Pancreas (tissue), 10 donors: ENCODE measurements around the gene ARVCF. TPM values are rescaled to one million over a fixed set of nuclear protein-coding genes. Genes with fewer than 3 reads are reported as not detected.

Experiments used
- ATAC-seq, 4 donors: fragments of 200-7000 bp; cut with Tn5 transposase; one replicate each; pipeline versions ENCODE4 v1.8.0 to v1.9.1; 2020; ENCODE audit warnings: mild to moderate bottlenecking in 4 of 4, moderate library complexity in 4 of 4
- DNase-seq, 6 donors: peaks; one replicate each; pipeline ENCODE4 v3.0.0-alpha.2; 2020
- FAIRE-seq: peaks from 2 replicates; lab custom pipeline; 2012; peaks lifted over from hg19 to GRCh38; lab: Jason Lieb, UNC
- H3K27ac ChIP-seq, 4 donors: fragments of 200-600 bp; sonication (generic); 1 replicate in 3 of 4; 2 replicates in 1 of 4; pipeline versions ENCODE4 v1.5.0 to v1.8.0; 2020
- H3K27me3 ChIP-seq, 4 donors: fragments of 200-600 bp; one replicate each; pipeline ENCODE4 v1.8.0; 2021
- H3K36me3 ChIP-seq, 3 donors: fragments of 200-600 bp; sonication (generic) in 1 of 3; one replicate each; pipeline versions ENCODE4 v1.5.0 to v1.8.0; 2020 to 2021
- H3K4me1 ChIP-seq, 3 donors: fragments of 200-600 bp; one replicate each; pipeline ENCODE4 v1.8.0; 2021
- H3K4me3 ChIP-seq, 4 donors: fragments of 200-600 bp; sonication (generic) in 2 of 4; one replicate each; pipeline versions ENCODE4 v1.5.0 to v1.8.0; 2020 to 2021
- H3K9me3 ChIP-seq, 4 donors: fragments of 200-600 bp; one replicate each; pipeline ENCODE4 v1.8.0; 2021
- WGBS, 2 donors: extraction: QIAGEN DNeasy Blood & Tissue Kit; methylation state at CpG; one replicate each; pipeline ENCODE4 v1.1.7; 2013; 5-methylcytosine and 5-hydroxymethylcytosine counted together
- intact Hi-C, 3 donors: fragments of 100-400 bp; cut with DNase I; formaldehyde crosslinking; loops; one replicate each; pipeline versions ENCODE4 v1.11.1 to v1.14.2; 2022
- polyA plus RNA-seq, 2 donors: library from polyadenylated mRNA; stranded (reverse); fragments of 200-250 nt; gene quantifications; one replicate each; pipeline ENCODE4 v1.2.3, GENCODE V29; 2013
- total RNA-seq, 6 donors: library from RNA; stranded (reverse); fragmentation: NEBNext Ultra II Directional in 4 of 6; extraction: Animal tissue kit (Norgen Biotek cat#: 25700) in 4 of 6; gene quantifications; one replicate each; pipeline versions ENCODE4 v1.2.1 to v1.2.4, GENCODE V29; 2021 to 2023
- TF ChIP-seq, protein P1 (sequence below), 4 donors: fragments of 200-600 bp; sonication (generic) in 3 of 4; IDR thresholded peaks; one replicate each; pipeline versions ENCODE4 v1.5.0 to v1.8.0; 2021; ENCODE audit warnings: antibody characterized with exemption in 4 of 4
- donor health status: healthy with polysubstance abuse.
- donor health status: DM: no; HTN: no; CAD: no; lungs with moderate emphysema.
- donor health status: DM: no; HTN: no; CAD: no.
- donor health status: control.
- donor health status: control.
- donor health status: Bipolar disorder and iron deficiency.
- donor health status: DM: yes; HTN: yes; CAD: no.
- donor health status: DM: no; HTN: no; CAD: no.
- donor health status: DM: no; HTN: no; CAD: no.
- donor health status: DM: yes; HTN: yes; CAD: no.

The ARVCF gene
- total and polyA plus RNA-seq, 8 donors, result 5.0 to 57.8 (median 13.0) TPM

DNA sequence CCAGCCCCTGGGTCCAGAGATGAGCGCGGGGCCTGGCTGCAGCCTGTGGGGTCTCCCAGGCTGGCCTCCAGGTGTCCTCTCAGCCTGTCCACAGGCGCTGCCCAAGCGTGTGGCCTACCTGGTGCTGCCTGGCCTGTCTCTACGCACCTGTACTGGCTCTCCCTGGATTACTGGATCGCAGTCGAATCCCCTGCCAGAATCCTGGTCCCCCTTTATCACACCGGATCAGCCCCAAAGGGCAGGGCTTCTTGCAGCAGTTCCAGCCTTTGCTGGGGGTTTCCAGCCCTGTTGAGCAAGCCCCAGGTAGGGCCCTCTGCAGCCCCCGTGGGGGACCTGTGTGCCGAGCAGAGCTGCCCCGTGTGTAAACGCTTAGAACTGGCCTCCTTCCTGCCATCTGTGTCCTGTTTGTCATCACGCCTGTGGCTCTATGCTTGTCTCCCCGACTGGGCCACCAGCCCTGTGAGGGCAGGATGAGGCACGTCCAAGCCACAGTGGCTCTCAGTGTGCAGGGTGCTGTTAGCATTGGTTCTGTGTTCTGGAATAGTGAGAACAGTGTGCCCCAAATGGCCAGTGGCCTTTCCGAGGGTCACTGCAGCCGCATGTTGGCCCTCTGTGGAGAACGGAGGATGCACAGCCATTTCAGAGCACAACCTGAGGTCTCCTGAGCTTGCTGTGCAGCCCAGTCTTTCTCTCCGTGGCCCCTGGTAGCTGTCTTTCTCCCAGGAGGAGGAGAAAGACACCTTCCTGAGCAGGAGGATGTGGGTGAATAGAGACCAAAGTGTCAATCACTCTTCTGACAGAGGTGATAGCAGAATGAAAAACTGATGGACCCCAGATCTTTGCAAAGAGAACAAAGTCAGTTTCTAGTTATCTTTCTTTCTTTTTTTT lies 61.1 kb downstream of the ARVCF start:
- Histone ChIP-seq H3K27me3 (no peaks in the 10 kb centered on the region), H3K36me3 (no peaks in the 10 kb centered on the region), H3K27ac (no peak overlapping the region), H3K4me1 (peaks cover 7 to 29% (median 23%) of the 10 kb centered on the region in 3 donors), H3K9me3 (no peaks in the 10 kb centered on the region), H3K4me3 (no peak overlapping the region)
- FAIRE-seq (no peak), DNase-seq (peak in 3 of 6 donors; percentile 25 to 63 (median 56)), ATAC-seq (no peak)
- intact Hi-C loops, result no loop called here
- TF ChIP-seq, protein P1, sequence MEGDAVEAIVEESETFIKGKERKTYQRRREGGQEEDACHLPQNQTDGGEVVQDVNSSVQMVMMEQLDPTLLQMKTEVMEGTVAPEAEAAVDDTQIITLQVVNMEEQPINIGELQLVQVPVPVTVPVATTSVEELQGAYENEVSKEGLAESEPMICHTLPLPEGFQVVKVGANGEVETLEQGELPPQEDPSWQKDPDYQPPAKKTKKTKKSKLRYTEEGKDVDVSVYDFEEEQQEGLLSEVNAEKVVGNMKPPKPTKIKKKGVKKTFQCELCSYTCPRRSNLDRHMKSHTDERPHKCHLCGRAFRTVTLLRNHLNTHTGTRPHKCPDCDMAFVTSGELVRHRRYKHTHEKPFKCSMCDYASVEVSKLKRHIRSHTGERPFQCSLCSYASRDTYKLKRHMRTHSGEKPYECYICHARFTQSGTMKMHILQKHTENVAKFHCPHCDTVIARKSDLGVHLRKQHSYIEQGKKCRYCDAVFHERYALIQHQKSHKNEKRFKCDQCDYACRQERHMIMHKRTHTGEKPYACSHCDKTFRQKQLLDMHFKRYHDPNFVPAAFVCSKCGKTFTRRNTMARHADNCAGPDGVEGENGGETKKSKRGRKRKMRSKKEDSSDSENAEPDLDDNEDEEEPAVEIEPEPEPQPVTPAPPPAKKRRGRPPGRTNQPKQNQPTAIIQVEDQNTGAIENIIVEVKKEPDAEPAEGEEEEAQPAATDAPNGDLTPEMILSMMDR (IDR thresholded peaks at IDR 0.05), result no peak
- 82 to 87% methylated on average over 19 of the region's 19 CpGs for WGBS, 2 donors

DNA sequence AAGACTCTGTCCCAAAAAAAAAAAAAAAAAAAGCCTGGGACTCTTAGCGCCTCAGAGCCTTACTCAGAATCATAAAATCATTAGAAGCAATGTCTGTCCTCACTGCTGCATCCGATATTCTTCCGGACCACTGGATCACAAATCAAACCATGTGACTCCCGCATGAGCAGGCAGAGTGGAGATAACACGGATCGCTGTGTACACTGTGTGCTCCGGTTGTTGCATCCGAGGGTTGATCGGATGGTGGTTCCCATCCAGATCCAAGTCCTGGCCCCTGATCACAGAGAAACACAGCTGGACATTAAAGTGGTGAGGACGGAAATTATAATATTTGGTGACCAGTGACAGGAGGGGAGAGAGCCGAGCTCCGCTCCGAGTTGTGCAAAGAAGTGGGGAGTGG lies 65.3 kb downstream of the ARVCF start:
- peak in 3 of 6 donors; percentile 18 to 25 (median 20) for DNase-seq
- intact Hi-C loops, result no loop called here
- Histone ChIP-seq H3K36me3 (no peaks in the 10 kb centered on the region), H3K27me3 (no peaks in the 10 kb centered on the region), H3K9me3 (no peaks in the 10 kb centered on the region), H3K4me1 (peaks cover 8 to 25% (median 20%) of the 10 kb centered on the region in 3 donors), H3K4me3 (no peak overlapping the region), H3K27ac (peak overlapping the region in 1 of 4 donors; percentile 75)
- TF ChIP-seq, protein P1 (IDR thresholded peaks at IDR 0.05), result no peak
- peak in 2 of 4 donors; percentile 7 to 13 for ATAC-seq
- FAIRE-seq, result no peak
- 58 to 62% methylated on average over 13 of the region's 13 CpGs for WGBS, 2 donors

DNA sequence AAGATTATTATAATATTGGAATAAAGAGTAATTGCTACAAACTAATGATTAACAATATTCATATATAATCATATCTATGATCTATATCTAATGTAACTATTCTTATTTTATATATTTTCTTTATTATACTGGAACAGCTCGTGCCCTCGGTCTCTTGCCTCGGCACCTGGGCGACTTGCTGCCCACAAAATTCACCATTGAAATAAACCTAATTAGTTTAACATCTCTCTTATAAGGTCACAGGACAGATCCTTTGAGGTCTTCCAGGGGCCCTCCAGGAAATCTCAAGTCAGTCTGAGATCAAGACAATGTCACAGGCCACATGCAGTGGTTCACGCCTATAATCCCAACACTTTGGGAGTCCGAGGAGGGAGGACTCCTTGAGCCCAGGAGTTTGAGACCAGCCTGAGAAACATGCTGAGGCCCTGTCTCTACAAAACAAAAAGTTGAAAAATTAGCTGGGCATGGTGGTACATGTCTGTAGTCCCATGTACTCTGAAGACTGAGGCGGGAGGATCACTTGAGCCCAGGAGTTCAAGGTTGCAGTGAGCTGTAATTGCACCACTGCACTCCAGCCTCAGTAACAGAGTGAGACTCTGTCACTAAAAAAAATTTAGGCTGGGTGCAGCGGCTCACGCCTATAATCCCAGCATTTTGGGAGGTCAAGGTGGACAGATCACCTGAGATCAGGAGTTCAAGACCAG lies 68.4 kb downstream of the ARVCF start:
- no peak for ATAC-seq
- Histone ChIP-seq H3K36me3 (no peaks in the 10 kb centered on the region), H3K4me1 (peaks cover 13 to 22% (median 18%) of the 10 kb centered on the region in 3 donors), H3K27me3 (no peaks in the 10 kb centered on the region), H3K9me3 (no peaks in the 10 kb centered on the region), H3K4me3 (no peak overlapping the region), H3K27ac (peak overlapping the region in 1 of 4 donors; percentile 69)
- 71 to 72% methylated on average over 9 of the region's 9 CpGs for WGBS, 2 donors
- DNase-seq, result peak in 2 of 6 donors; percentile 8 to 21
- no peak for FAIRE-seq
- TF ChIP-seq, protein P1 (IDR thresholded peaks at IDR 0.05), result peak in 2 of 4 donors; percentile 1 to 5
- intact Hi-C loops, result no loop called here

DNA sequence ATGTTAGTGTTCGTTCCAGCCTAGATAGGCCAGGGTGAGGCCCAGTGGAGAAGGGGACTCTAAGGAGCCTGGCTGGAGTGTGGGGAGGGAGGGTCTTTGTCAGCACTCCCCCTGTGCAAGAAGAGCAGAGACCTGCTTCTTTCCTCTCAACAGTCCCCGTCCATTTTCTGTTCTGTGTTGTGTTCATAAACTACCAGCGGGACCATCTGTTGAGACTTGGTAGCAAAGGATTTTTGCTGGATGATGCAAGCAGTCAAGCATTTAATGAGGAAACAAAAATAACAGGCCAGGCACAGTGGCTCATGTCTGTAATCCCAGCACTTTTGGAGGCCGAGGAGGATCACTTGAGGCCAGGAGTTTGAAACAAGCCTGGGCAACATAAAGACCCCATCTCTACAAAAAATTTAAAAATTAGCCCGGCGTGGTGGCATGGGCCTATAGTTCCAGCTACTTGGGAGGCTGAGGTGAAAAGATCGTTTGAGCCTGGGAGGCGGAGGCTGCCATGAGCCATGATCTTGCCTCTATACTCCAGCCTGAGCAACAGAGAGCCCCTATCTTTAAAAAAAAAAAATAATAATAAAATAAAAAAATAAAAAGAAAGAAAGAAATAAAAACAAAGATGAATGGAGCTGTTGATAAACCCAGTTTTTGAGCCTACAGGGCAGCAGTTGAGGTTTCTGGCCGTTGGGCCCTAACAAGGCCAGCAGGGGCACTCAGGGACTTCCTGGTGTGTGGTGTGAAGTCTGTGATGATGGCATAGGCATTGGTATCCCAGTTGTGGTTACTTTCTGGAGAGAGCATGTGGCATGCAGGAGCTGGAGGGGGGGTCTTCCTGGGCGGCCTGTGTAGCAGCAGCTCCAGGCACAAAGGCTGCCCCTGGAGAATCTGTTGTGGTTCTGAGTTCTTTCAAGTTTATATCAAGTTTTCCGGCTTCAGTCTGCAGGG lies 73.3 kb downstream of the ARVCF start:
- H3K4me1 ChIP-seq, result peaks cover 17 to 27% (median 25%) of the 10 kb centered on the region in 3 donors
- 55 to 60% methylated on average over 10 to 11 of the region's 11 CpGs for WGBS, 2 donors
- no peaks in the 10 kb centered on the region for H3K27me3 ChIP-seq
- H3K9me3 ChIP-seq, result no peaks in the 10 kb centered on the region
- TF ChIP-seq, protein P1 (IDR thresholded peaks at IDR 0.05), result no peak
- peak overlapping the region; percentile 53 to 96 (median 87) for H3K27ac ChIP-seq
- DNase-seq (peak in 3 of 6 donors; percentile 17 to 48 (median 33)), ATAC-seq (peak; percentile 21 to 63 (median 40)), FAIRE-seq (no peak)
- peak overlapping the region in 2 of 4 donors; percentile 71 to 90 for H3K4me3 ChIP-seq
- H3K36me3 ChIP-seq, result no peaks in the 10 kb centered on the region
- intact Hi-C loops, result no loop called here
